ENCODE data around the gene DRD1.
"Not testable (repeated sequence)": the region's sequence is repeated elsewhere in the genome, so short reads cannot be mapped to it uniquely, and the experiment has no call there.

The DRD1 gene

GRCh38 chr5:175467983-175468690 is 24.2 kb upstream of the DRD1 start:
- DNase-seq = no peak

GRCh38 chr5:175466700-175467318 is 22.8 kb upstream of the DRD1 start:
- no peak for DNase-seq

- no peak for DNase-seq
Measured at GRCh38 chr5:175465282-175465681, 21.3 kb upstream of the DRD1 start.

GRCh38 chr5:175464942-175465233 is 20.9 kb upstream of the DRD1 start:
- DNase-seq = no peak

- DNase-seq = peak; percentile 20
Measured at GRCh38 chr5:175464074-175464941, 20.3 kb upstream of the DRD1 start.

- DNase-seq = no peak
Measured at GRCh38 chr5:175463641-175464040, 19.7 kb upstream of the DRD1 start.

GRCh38 chr5:175461370-175461769 is 17.4 kb upstream of the DRD1 start:
- DNase-seq = no peak

GRCh38 chr5:175460552-175460951 is 16.6 kb upstream of the DRD1 start:
- no peak for DNase-seq

- DNase-seq = peak; percentile 12
Measured at GRCh38 chr5:175460126-175460525, 16.1 kb upstream of the DRD1 start.

- DNase-seq = no peak
Measured at GRCh38 chr5:175457466-175457865, 13.5 kb upstream of the DRD1 start.

- DNase-seq = no peak
Measured at GRCh38 chr5:175456105-175456742, 12.2 kb upstream of the DRD1 start.

- DNase-seq = not testable (repeated sequence)
Measured at GRCh38 chr5:175454338-175454737, 10.4 kb upstream of the DRD1 start.

GRCh38 chr5:175452166-175452565 is 8.2 kb upstream of the DRD1 start:
- DNase-seq = no peak

- no peak for DNase-seq
Measured at GRCh38 chr5:175448276-175448675, 4.3 kb upstream of the DRD1 start.

GRCh38 chr5:175447571-175447970 is 3.6 kb upstream of the DRD1 start:
- no peak for DNase-seq

- not testable (repeated sequence) for DNase-seq
Measured at GRCh38 chr5:175446378-175446777, 2.4 kb upstream of the DRD1 start.

GRCh38 chr5:175444905-175445456 is 999 bp upstream of the DRD1 start:
- DNase-seq = no peak

- no peak for DNase-seq
Measured at GRCh38 chr5:175443514-175444059, 395 bp downstream of the DRD1 start.

- DNase-seq = no peak
Measured at GRCh38 chr5:175438234-175438857, 5.6 kb downstream of the DRD1 start.

GRCh38 chr5:175436359-175436758 is 7.6 kb downstream of the DRD1 start:
- DNase-seq = no peak

GRCh38 chr5:175434800-175435199 is 9.2 kb downstream of the DRD1 start:
- DNase-seq = no peak

GRCh38 chr5:175427762-175428161 is 16.2 kb downstream of the DRD1 start:
- no peak for DNase-seq

Measured in fibroblast of skin of right biceps (primary cell).